Pons (tissue), 1 donor: ENCODE results near the gene IDS.
"Not testable (repeated sequence)": the region's sequence is repeated elsewhere in the genome, so short reads cannot be mapped to it uniquely, and the experiment has no call there.

Source experiments
- DNase-seq: peaks from one replicate; pipeline ENCODE4 v3.0.0-alpha.2; 2016; ENCODE audit warnings: low spot score

IDS gene

GRCh38 chrX:149504915-149505651, at the start of gene IDS:
TSS of gene IDS (minus strand) at chrX:149505306. CDS start at chrX:149505137, 169 bp downstream.
- DNase-seq = peak; percentile 84

GRCh38 chrX:149551939-149552248, 46.8 kb upstream of the IDS start:
- not testable (repeated sequence) for DNase-seq

- not testable (repeated sequence) for DNase-seq
These were observed 46.3 kb upstream of the IDS start for GRCh38 chrX:149551245-149551938.

GRCh38 chrX:149550454-149550853, 45.3 kb upstream of the IDS start:
- DNase-seq = not testable (repeated sequence)

GRCh38 chrX:149549701-149550100, 44.6 kb upstream of the IDS start, which contains the start of gene HSFX3:
TSS of gene HSFX3 (minus strand) at chrX:149549924. CDS start at chrX:149549852, 72 bp downstream.
- not testable (repeated sequence) for DNase-seq

GRCh38 chrX:149547782-149548181, 42.7 kb upstream of the IDS start:
- DNase-seq = not testable (repeated sequence)

- not testable (repeated sequence) for DNase-seq
These were observed 41.9 kb upstream of the IDS start for GRCh38 chrX:149546962-149547361.

GRCh38 chrX:149545545-149546543, 40.7 kb upstream of the IDS start:
- not testable (repeated sequence) for DNase-seq

- no peak for DNase-seq
These were observed 36.5 kb upstream of the IDS start for GRCh38 chrX:149541521-149542047.

- peak; percentile 87 for DNase-seq
These were observed 35.8 kb upstream of the IDS start, which contains the start of gene EOLA1 for GRCh38 chrX:149540621-149541520. TSS of gene EOLA1 (plus strand) at chrX:149541012. CDS start at chrX:149545631, 4,619 bp downstream.

- peak; percentile 83 for DNase-seq
These were observed 35.1 kb upstream of the IDS start for GRCh38 chrX:149540131-149540620.

- DNase-seq = peak; percentile 87
These were observed 34.4 kb upstream of the IDS start for GRCh38 chrX:149539283-149540130.

- DNase-seq = not testable (repeated sequence)
These were observed 32.4 kb upstream of the IDS start for GRCh38 chrX:149537474-149537873.

GRCh38 chrX:149534926-149535602, 30.0 kb upstream of the IDS start:
- not testable (repeated sequence) for DNase-seq

- not testable (repeated sequence) for DNase-seq
These were observed 28.9 kb upstream of the IDS start for GRCh38 chrX:149533999-149534398.

- not testable (repeated sequence) for DNase-seq
These were observed 27.8 kb upstream of the IDS start for GRCh38 chrX:149532868-149533267.

GRCh38 chrX:149531599-149531998, 26.5 kb upstream of the IDS start:
- no peak for DNase-seq

- DNase-seq = no peak
These were observed 23.3 kb upstream of the IDS start for GRCh38 chrX:149528381-149528780.

GRCh38 chrX:149527705-149528104, 22.6 kb upstream of the IDS start:
- DNase-seq = peak; percentile 40
